NK-92 (cell line): ENCODE measurements around the gene CLCN6.
"Not testable (repeated sequence)": the region's sequence is repeated elsewhere in the genome, so short reads cannot be mapped to it uniquely, and the experiment has no call there.

Experiments used
- DNase-seq: peaks from one replicate; lab custom pipeline; 2025; ENCODE audit not compliant: unreplicated experiment; lab: John Stamatoyannopoulos, UW

CLCN6 gene

DNA sequence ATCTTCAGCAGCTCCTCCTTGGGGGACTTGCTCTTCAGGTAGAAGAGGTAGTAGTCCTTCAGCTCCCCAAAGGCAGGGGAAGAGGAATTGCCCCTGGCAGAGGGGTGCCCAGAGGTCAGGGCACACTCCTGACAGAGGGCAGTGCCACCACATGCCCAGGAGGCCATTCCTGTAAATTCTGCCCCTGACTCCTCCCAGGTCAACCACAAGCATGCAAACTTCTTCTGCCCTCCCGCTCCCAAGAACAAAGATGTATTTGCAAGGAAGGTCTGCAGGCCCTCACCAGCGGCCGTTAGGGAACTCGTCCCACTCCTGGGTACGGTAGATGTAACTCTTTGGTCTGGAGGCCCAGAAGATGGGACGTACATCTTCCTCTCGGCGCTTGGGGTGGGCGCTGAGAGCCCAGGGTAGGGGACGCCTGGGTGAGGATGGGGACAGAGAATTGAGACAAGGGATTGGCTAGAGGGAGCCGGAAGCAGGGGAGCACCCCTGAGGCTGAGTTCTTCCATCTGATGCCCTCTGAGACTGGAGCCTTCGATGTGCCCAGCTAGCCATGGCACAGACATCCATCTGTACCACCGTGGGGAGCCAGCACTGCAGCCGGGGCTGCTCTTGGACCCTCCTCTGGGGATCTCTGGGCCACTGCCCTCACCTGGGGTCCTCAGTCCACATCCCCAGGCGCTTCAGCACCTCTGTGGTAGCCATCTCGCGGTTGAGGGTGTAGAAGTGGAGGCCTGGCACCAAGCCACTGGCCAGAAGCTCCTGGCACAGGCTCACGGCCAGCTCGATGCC lies 11.3 kb upstream of the CLCN6 start:
- no peak for DNase-seq

DNA sequence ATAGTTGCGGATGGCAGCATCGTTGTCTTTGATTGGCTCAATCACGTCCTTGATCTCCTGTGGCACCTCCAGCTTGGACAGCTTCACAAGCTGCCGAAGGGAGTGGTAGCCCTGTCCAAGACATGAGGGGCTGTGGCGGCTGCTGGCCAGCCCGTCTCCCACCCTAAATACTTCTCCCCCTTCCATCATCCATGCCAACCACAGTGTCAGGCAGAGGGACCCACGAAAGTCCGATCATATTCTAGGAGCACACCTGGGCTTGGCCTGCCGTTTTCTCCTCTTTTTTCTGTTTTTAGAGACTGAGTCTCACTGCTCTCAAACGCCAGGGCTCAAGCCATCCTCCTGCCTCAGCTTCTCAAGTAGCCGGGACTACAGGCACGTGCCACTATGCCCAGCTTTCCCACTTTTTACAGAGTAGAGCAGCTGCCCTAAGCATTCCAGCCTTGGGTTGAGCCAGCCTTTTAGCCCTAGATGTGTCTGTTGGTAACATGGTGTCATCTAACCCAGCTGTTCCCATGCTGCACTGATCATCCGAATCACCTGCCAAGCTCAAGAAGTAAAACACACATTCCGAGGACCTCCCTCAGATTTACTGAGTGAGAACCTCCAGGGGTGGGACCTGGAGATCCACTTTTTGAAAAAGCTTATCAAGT lies 10.6 kb upstream of the CLCN6 start:
- no peak for DNase-seq

DNA sequence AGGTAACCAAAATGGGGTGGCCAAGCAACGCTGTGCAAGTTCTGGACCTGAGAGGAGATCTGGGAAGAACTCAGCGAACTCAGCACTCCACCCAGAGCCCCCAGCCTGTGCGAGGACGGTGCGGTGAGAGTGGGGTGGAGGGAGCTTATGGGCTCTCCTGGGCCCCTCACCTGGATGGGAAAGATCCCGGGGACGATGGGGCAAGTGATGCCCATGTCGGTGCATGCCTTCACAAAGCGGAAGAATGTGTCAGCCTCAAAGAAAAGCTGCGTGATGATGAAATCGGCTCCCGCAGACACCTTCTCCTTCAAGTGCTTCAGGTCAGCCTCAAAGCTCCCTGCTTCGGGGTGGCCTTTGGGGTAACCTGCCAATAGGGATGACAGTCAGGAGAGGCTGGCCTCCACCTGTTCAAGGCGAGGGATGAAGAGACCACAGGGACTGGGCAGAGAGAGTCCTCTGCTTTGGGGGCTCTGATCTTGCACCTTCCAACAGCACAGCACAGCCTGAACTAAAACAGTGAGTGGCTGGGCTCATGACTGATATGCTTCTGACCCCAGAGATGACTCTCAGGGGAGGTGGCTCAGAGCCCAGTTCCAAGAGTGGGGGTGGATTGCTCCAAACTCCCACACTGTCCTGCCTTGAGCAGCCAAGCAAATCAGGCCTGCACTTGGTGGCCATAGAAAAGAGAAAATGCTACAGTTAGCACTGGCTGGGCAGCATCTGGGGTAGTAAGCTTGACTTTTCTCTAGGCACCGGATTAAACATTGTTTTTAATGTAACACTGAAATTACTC lies 9.8 kb upstream of the CLCN6 start:
- no peak for DNase-seq

- DNase-seq: no peak
These were observed 8.3 kb upstream of the CLCN6 start for GRCh38 chr1:11797525-11798216.

DNA sequence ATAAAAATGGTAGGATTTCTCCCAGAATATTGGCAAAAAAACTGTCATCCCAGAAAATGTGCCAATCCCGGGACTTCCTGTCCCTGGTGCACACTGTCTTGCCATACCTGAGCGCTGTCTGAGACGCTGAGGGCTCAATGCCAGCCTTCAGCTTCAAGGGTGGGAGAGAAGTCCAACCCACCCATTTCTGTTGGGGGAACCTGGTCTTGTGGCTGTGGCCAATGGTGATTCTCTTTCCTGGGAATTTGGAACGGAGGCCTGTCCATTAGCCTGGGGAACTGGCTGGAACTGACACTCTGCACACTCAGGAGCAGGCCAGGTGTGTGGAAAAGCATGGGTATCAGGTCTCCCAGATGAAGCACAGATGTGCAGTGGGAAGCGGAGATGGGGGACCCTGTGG lies 6.9 kb upstream of the CLCN6 start:
- no peak for DNase-seq

DNA sequence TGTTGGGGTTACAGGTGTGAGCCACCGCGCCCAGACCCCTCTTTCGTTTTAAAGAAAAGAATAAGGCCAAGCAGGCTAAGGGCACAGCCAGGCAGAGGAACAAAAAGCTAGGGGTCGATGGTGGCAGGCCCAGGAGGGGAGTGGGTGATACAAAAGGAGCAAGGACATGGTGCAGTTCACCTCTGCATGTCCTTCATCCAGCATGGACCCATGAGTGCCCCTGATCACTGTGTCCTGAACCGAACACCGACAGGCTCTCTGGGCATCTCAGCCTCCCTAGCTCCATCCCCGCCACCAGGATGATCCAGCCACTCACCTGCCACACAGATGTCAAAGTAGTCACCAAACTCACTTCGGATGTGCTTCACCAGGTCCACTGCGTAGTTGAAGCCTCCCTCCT lies 6.1 kb upstream of the CLCN6 start:
- no peak for DNase-seq

- DNase-seq: no peak
These were observed 5.6 kb upstream of the CLCN6 start for GRCh38 chr1:11800391-11800755.

GRCh38 chr1:11800756-11801433 lies 5.1 kb upstream of the CLCN6 start:
- DNase-seq: no peak

- DNase-seq: no peak
These were observed 3.4 kb upstream of the CLCN6 start for GRCh38 chr1:11802616-11802972.

- DNase-seq: no peak
These were observed 2.8 kb upstream of the CLCN6 start for GRCh38 chr1:11802973-11803885.

DNA sequence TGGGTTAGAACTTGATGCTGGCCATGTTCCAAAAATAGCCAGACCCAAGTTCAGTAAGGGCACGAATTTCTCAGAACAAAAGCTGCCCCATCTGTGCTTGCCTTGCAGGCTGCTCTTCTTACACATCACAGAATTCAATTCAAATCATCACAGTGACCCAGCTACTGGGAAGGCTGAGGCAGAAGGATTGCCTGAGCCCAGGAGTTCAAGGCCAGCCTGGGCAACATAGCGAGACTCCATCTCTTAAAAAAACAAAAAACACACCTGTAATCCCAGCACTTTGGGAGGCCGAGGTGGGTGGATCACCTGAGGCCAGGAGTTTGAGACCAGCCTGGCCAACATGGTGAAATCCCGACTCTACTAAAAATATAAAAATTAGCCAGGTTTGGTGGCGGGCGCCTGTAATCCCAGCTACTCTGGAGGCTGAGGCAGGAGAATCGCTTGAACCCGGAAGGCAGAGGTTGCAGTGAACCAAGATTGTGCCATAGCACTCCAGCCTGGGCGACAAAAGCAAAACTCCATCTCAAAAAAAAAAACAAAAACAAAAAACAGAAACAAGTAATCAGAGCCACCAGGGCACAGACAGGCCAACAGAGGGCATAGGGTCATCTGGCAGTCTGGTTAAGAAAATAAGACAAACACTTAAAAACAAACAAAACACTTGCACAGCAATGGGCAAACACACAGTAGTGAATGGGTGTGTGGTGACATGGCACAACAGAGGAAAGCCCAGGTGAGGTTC lies 1.9 kb upstream of the CLCN6 start:
- not testable (repeated sequence) for DNase-seq

GRCh38 chr1:11804666-11805421 lies 1.1 kb upstream of the CLCN6 start:
- DNase-seq: no peak

DNA sequence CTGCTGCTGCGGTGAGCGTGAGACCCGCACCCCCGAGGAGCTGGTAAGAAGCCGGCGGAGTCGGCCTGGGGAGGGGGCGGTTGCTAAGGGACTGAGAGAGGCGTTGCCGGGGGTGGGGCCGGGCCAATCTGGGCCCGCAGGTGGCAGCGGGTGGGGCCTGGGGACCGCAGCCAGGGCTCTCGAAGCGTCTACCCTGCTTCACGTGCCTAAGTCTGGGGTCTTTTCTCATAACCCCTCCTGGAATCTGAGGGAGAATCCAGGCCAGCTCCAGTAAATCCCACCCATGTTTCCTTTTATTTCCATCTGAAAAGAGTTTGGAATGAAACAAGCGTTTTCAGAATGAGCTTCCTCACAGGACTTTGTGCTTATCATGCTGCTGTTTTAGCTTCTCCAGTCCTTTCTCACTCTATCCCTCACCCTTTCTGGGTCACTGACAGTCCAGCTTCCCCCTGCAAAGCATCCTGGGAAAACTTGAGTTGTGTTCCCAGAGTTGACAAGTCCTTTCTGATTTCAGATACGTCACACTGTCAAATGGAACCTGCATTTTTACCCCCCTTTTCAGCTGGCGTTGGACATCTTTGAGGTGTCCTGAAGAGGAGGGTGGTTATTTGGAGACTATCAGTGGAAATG lies 431 bp downstream of the CLCN6 start:
- DNase-seq: no peak

- no peak for DNase-seq
These were observed 1.1 kb downstream of the CLCN6 start for GRCh38 chr1:11807133-11807532.

GRCh38 chr1:11813021-11813420 lies 7.0 kb downstream of the CLCN6 start:
- no peak for DNase-seq

DNA sequence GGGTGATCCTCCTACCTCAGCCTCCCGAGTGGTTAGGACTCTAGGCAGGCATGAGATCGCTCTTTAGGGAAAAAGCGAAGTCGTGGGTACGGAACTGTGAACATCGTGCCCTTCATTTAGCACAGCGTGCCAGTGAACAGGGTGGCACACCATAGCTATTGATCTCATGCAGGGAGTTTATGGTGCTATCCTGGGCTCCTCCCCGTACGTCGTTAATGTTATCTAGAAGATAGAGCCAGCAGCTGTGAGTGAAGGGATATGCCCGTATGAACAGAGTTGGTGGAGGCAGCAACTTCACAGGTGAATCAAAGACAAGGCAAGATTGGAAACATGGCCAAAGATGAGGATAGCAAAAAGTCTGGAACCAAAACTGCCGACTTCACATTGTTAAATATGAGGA lies 11.2 kb downstream of the CLCN6 start:
- DNase-seq: no peak

DNA sequence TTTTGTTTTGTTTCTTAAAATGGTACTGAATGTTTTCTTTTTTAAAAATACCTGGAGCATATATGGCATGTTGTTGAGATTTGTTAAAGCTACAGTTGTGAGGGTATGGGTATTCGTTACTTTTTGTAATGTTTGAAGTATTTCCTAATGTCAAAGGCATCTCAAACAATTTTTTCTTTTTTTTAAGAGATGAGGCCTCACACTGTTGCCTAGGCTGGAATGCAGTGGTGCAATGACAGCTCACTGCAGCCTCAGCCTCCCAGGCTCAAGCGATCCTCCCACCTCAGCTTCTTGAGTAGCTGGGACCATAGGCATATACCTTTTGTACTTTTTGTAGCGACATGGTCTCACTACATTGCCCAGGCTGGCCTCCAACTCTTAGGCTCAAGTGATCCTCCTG lies 16.1 kb downstream of the CLCN6 start:
- DNase-seq: no peak
